ENCODE results near the gene PAM16.
"Not testable (repeated sequence)": the region's sequence is repeated elsewhere in the genome, so short reads cannot be mapped to it uniquely, and the experiment has no call there.

Gene PAM16

GRCh38 chr16:4350365-4350786 is 745 bp downstream of the PAM16 start:
- DNase-seq, result no peak

GRCh38 chr16:4349332-4349731 is 1.8 kb downstream of the PAM16 start:
- DNase-seq, result no peak

GRCh38 chr16:4347765-4348509 is 3.2 kb downstream of the PAM16 start:
- no peak for DNase-seq

- no peak for DNase-seq
These were observed 4.1 kb downstream of the PAM16 start for GRCh38 chr16:4347010-4347409.

- no peak for DNase-seq
These were observed 5.0 kb downstream of the PAM16 start for GRCh38 chr16:4345836-4346781.

GRCh38 chr16:4344983-4345835 is 5.9 kb downstream of the PAM16 start:
- no peak for DNase-seq

GRCh38 chr16:4344300-4344982 is 6.7 kb downstream of the PAM16 start:
- DNase-seq, result not testable (repeated sequence)

GRCh38 chr16:4342866-4343744 is 8.0 kb downstream of the PAM16 start:
- DNase-seq, result no peak

- no peak for DNase-seq
These were observed 9.9 kb downstream of the PAM16 start for GRCh38 chr16:4341250-4341649.

- DNase-seq, result no peak
These were observed 10.7 kb downstream of the PAM16 start for GRCh38 chr16:4340443-4340842.

- no peak for DNase-seq
These were observed 11.2 kb downstream of the PAM16 start for GRCh38 chr16:4339909-4340308.

- no peak for DNase-seq
These were observed 11.7 kb downstream of the PAM16 start for GRCh38 chr16:4339455-4339854.

GRCh38 chr16:4338712-4339299 is 12.3 kb downstream of the PAM16 start:
- DNase-seq, result no peak

GRCh38 chr16:4338125-4338582 is 13.0 kb downstream of the PAM16 start:
- no peak for DNase-seq

- no peak for DNase-seq
These were observed 13.5 kb downstream of the PAM16 start for GRCh38 chr16:4337540-4338088.

- no peak for DNase-seq
These were observed 14.2 kb downstream of the PAM16 start for GRCh38 chr16:4336701-4337539.

GRCh38 chr16:4334724-4335495 is 16.2 kb downstream of the PAM16 start:
- no peak for DNase-seq

GRCh38 chr16:4333714-4334113 is 17.4 kb downstream of the PAM16 start:
- not testable (repeated sequence) for DNase-seq

- no peak for DNase-seq
These were observed 17.8 kb downstream of the PAM16 start for GRCh38 chr16:4333308-4333638.

Data from cerebellar nuclear complex (tissue), 1 donor.